ENCODE data around the gene TSPAN9. TPM values are rescaled to one million over a fixed set of nuclear protein-coding genes. Genes with fewer than 3 reads are reported as not detected.

Gene TSPAN9
- total RNA-seq, 1 donor from 2014 or later, result 40.9 TPM

DNA sequence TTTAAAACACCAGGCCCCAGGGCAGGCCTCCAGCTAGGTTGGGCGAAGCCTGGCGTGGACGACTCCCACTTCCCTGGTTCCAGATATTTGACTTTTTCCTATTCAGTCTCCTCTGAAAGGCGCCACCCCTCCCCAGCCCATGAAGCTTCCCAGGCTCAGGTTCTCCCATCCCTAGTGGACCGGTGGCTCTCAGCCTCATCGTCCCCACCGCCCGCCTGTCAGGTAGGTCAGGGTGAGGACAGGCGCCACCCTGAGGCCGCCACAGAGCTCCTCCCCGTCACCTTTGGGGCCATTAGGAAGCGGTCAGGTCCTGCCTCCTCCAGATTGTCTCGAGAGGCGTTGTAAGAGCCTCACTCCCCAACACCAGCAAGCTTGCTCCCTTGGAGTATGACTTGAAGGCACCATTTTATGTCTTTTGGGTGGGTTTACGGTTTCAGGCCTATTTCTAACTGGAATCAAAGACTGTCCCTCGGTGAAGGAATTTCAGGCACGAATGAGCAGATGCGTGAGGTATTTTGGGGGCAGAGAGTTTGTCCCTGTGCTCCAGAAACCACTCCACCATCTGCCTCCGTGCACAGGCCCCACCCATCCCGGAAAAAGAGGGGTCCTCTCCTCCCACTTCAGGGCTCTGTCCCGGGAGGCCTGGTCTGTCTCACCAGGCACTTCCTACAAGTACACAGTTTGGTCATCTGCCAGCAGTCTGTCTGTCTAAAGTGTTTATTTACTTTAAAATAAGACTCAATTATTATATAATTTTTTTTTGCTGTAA lies 55.6 kb downstream of the TSPAN9 start:
- Histone ChIP-seq H3K9ac (ENCODE audit: low read length) (no peak overlapping the region), H3K27ac (ENCODE audit: low read depth, low read length) (no peak overlapping the region), H3K36me3 (ENCODE audit: insufficient read depth, low read length) (no peaks in the 10 kb centered on the region), H4K20me1 (ENCODE audit: insufficient read depth, low read length) (peaks cover 76% of the 10 kb centered on the region), H3K79me2 (ENCODE audit: insufficient read depth, low read length) (peaks cover 27% of the 10 kb centered on the region), H3K4me1 (ENCODE audit: insufficient read depth, low read length) (peaks cover 31% of the 10 kb centered on the region), H3K9me3 (ENCODE audit: insufficient read depth, low read depth, low read length) (no peaks in the 10 kb centered on the region), H3K27me3 (ENCODE audit: insufficient read depth, low read length) (peaks cover 7% of the 10 kb centered on the region), H2AFZ (ENCODE audit: low read depth, low read length) (no peak overlapping the region), H3K4me3 (ENCODE audit: insufficient read depth, low read depth, low read length) (no peak overlapping the region), H3K4me2 (ENCODE audit: low read length) (peak overlapping the region; percentile 15)
- FAIRE-seq (peak; percentile 65), DNase-seq (ENCODE audit: low read depth) (peak; percentile 36)
- H3K4me3 Mint-ChIP-seq (ENCODE audit: unreplicated experiment), result no peak overlapping the region
- TF ChIP-seq CTCF (IDR thresholded peaks at IDR 0.05; ENCODE audit: insufficient read depth, low read depth, low read length), result no peak
- TF ChIP-seq EZH2 (IDR thresholded peaks at IDR 0.05; ENCODE audit: insufficient read depth, low read length), result no peak
- peaks cover 1% of the 10 kb centered on the region for H3K36me3 Mint-ChIP-seq (ENCODE audit: low read depth, unreplicated experiment)
- H3K27me3 Mint-ChIP-seq (ENCODE audit: low read depth, unreplicated experiment), result peaks cover 16% of the 10 kb centered on the region
- peaks cover 2% of the 10 kb centered on the region for H3K9me3 Mint-ChIP-seq (ENCODE audit: unreplicated experiment)
- H3K4me1 Mint-ChIP-seq (ENCODE audit: low read depth, unreplicated experiment), result peaks cover 19% of the 10 kb centered on the region
- peak overlapping the region; percentile 29 for H3K27ac Mint-ChIP-seq (ENCODE audit: unreplicated experiment)

DNA sequence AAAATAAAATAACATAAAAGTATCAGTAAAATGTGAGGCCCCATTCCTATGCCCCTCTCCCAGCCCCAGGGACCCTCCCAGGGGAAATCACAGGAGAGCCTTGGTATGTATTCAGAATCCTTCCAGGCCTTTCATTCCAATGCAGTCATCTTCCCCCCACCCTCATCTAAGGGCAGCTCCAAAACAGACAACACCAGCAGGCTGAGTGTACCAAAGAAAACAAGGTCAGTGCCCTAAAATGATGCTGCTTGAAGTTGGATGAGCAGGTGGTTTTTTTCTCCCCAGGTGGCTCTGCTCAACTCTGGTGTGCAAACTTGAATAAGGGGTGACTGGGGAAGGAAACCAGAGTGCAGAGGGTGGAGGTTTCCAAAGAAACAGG lies 56.2 kb downstream of the TSPAN9 start:
- H3K4me1 ChIP-seq (ENCODE audit: insufficient read depth, low read length), result peaks cover 33% of the 10 kb centered on the region
- TF ChIP-seq EZH2 (IDR thresholded peaks at IDR 0.05; ENCODE audit: insufficient read depth, low read length) (no peak), CTCF (IDR thresholded peaks at IDR 0.05; ENCODE audit: insufficient read depth, low read depth, low read length) (no peak)
- peaks cover 7% of the 10 kb centered on the region for H3K27me3 ChIP-seq (ENCODE audit: insufficient read depth, low read length)
- no peaks in the 10 kb centered on the region for H3K36me3 ChIP-seq (ENCODE audit: insufficient read depth, low read length)
- no peaks in the 10 kb centered on the region for H3K9me3 ChIP-seq (ENCODE audit: insufficient read depth, low read depth, low read length)
- Mint-ChIP-seq H3K36me3 (ENCODE audit: low read depth, unreplicated experiment) (peaks cover 1% of the 10 kb centered on the region), H3K9me3 (ENCODE audit: unreplicated experiment) (peaks cover 2% of the 10 kb centered on the region), H3K27ac (ENCODE audit: unreplicated experiment) (peak overlapping the region; percentile 1), H3K27me3 (ENCODE audit: low read depth, unreplicated experiment) (peaks cover 16% of the 10 kb centered on the region), H3K4me1 (ENCODE audit: low read depth, unreplicated experiment) (peaks cover 19% of the 10 kb centered on the region), H3K4me3 (ENCODE audit: unreplicated experiment) (no peak overlapping the region)
- no peak overlapping the region for H2AFZ ChIP-seq (ENCODE audit: low read depth, low read length)
- peaks cover 28% of the 10 kb centered on the region for H3K79me2 ChIP-seq (ENCODE audit: insufficient read depth, low read length)
- DNase-seq (ENCODE audit: low read depth) (no peak), FAIRE-seq (no peak)
- H3K4me3 ChIP-seq (ENCODE audit: insufficient read depth, low read depth, low read length), result no peak overlapping the region
- H4K20me1 ChIP-seq (ENCODE audit: insufficient read depth, low read length), result peaks cover 77% of the 10 kb centered on the region
- no peak overlapping the region for H3K4me2 ChIP-seq (ENCODE audit: low read length)
- no peak overlapping the region for H3K27ac ChIP-seq (ENCODE audit: low read depth, low read length)
- no peak overlapping the region for H3K9ac ChIP-seq (ENCODE audit: low read length)

GRCh38 chr12:3134126-3134525 lies 56.9 kb downstream of the TSPAN9 start:
- Mint-ChIP-seq H3K27me3 (ENCODE audit: low read depth, unreplicated experiment) (peaks cover 16% of the 10 kb centered on the region), H3K36me3 (ENCODE audit: low read depth, unreplicated experiment) (peaks cover 1% of the 10 kb centered on the region), H3K4me3 (ENCODE audit: unreplicated experiment) (no peak overlapping the region), H3K27ac (ENCODE audit: unreplicated experiment) (no peak overlapping the region), H3K4me1 (ENCODE audit: low read depth, unreplicated experiment) (peaks cover 21% of the 10 kb centered on the region), H3K9me3 (ENCODE audit: unreplicated experiment) (peaks cover under 1% of the 10 kb centered on the region)
- H3K36me3 ChIP-seq (ENCODE audit: insufficient read depth, low read length), result no peaks in the 10 kb centered on the region
- no peak overlapping the region for H3K4me3 ChIP-seq (ENCODE audit: insufficient read depth, low read depth, low read length)
- peaks cover 31% of the 10 kb centered on the region for H3K4me1 ChIP-seq (ENCODE audit: insufficient read depth, low read length)
- TF ChIP-seq CTCF (IDR thresholded peaks at IDR 0.05; ENCODE audit: insufficient read depth, low read depth, low read length), result no peak
- no peak for TF ChIP-seq EZH2 (IDR thresholded peaks at IDR 0.05; ENCODE audit: insufficient read depth, low read length)
- FAIRE-seq (no peak), DNase-seq (ENCODE audit: low read depth) (no peak)
- no peaks in the 10 kb centered on the region for H3K9me3 ChIP-seq (ENCODE audit: insufficient read depth, low read depth, low read length)
- peaks cover 81% of the 10 kb centered on the region for H4K20me1 ChIP-seq (ENCODE audit: insufficient read depth, low read length)
- H3K9ac ChIP-seq (ENCODE audit: low read length), result no peak overlapping the region
- no peak overlapping the region for H3K4me2 ChIP-seq (ENCODE audit: low read length)
- no peak overlapping the region for H2AFZ ChIP-seq (ENCODE audit: low read depth, low read length)
- no peak overlapping the region for H3K27ac ChIP-seq (ENCODE audit: low read depth, low read length)
- peaks cover 28% of the 10 kb centered on the region for H3K79me2 ChIP-seq (ENCODE audit: insufficient read depth, low read length)
- peaks cover 7% of the 10 kb centered on the region for H3K27me3 ChIP-seq (ENCODE audit: insufficient read depth, low read length)
